GM23338 (cell line): ENCODE results near the gene KIAA1217.

Experiments
- CREB1 ChIP-seq: fragments of 250-450 bp; sonication (Bioruptor Pico); IDR thresholded peaks from 2 replicates; pipeline ENCODE4 v1.5.0; 2020; ENCODE audit warnings: low read depth, mild to moderate bottlenecking, moderate library complexity
- ETS1 ChIP-seq: IDR thresholded peaks from 2 replicates; pipeline ENCODE4 v1.6.1; 2016; ENCODE audit warnings: antibody characterized with exemption
- EZH2 ChIP-seq: fragments of 200-600 bp; sonication (generic); IDR thresholded peaks from one replicate; pipeline ENCODE4 v1.8.0; 2017; ENCODE audit warnings: antibody characterized with exemption, mild to moderate bottlenecking, low read depth; ENCODE audit not compliant: unreplicated experiment
- EZH2phosphoT487 ChIP-seq: fragments of 200-600 bp; sonication (generic); IDR thresholded peaks from one replicate; pipeline ENCODE4 v1.8.1; 2018; ENCODE audit warnings: antibody characterized with exemption; ENCODE audit not compliant: unreplicated experiment
- JUNB ChIP-seq: IDR thresholded peaks from one replicate; pipeline ENCODE4 v1.6.1; 2016; ENCODE audit warnings: antibody characterized with exemption; ENCODE audit not compliant: unreplicated experiment
- NANOG ChIP-seq: IDR thresholded peaks from 2 replicates; pipeline ENCODE4 v1.6.1; 2016; ENCODE audit warnings: antibody characterized with exemption, borderline replicate concordance
- POLR2AphosphoS5 ChIP-seq: IDR thresholded peaks from 2 replicates; pipeline ENCODE4 v1.6.1; 2016; ENCODE audit warnings: antibody characterized with exemption, low read depth
- REST ChIP-seq: IDR thresholded peaks from one replicate; pipeline ENCODE4 v1.6.1; 2018; ENCODE audit warnings: antibody characterized with exemption; ENCODE audit not compliant: unreplicated experiment
- STAT1 ChIP-seq: IDR thresholded peaks from one replicate; pipeline ENCODE4 v1.6.1; 2016; ENCODE audit warnings: antibody characterized with exemption; ENCODE audit not compliant: unreplicated experiment
- ZNF114 ChIP-seq: fragments of 250-450 bp; sonication (Bioruptor Pico); IDR thresholded peaks from 2 replicates; pipeline ENCODE4 v1.5.0; 2020; ENCODE audit warnings: mild to moderate bottlenecking, moderate library complexity
- ZNF331 ChIP-seq: fragments of 250-450 bp; sonication (Bioruptor Pico); IDR thresholded peaks from 2 replicates; pipeline ENCODE4 v1.5.0; 2020; ENCODE audit warnings: low read depth, mild to moderate bottlenecking, moderate library complexity
- ZNF462 ChIP-seq: fragments of 250-450 bp; sonication (Bioruptor Pico); IDR thresholded peaks from 2 replicates; pipeline ENCODE4 v1.5.0; 2020; ENCODE audit warnings: mild to moderate bottlenecking, moderate library complexity
- TF ChIP-seq, protein P1 (sequence below), 2 experiments: fragments of 200-600 bp in 1 of 2; sonication (generic) in 1 of 2; conservative IDR thresholded peaks; 2 replicates each; pipeline versions ENCODE4 v1.5.1 to v1.6.1; 2016 to 2017; ENCODE audit warnings: antibody characterized with exemption in 2 of 2, low read depth in 2 of 2, mild to moderate bottlenecking in 2 of 2, moderate library complexity in 1 of 2

GRCh38 chr10:24363070-24363469, 154.1 kb downstream of the KIAA1217 start:
- TF ChIP-seq, protein P1, sequence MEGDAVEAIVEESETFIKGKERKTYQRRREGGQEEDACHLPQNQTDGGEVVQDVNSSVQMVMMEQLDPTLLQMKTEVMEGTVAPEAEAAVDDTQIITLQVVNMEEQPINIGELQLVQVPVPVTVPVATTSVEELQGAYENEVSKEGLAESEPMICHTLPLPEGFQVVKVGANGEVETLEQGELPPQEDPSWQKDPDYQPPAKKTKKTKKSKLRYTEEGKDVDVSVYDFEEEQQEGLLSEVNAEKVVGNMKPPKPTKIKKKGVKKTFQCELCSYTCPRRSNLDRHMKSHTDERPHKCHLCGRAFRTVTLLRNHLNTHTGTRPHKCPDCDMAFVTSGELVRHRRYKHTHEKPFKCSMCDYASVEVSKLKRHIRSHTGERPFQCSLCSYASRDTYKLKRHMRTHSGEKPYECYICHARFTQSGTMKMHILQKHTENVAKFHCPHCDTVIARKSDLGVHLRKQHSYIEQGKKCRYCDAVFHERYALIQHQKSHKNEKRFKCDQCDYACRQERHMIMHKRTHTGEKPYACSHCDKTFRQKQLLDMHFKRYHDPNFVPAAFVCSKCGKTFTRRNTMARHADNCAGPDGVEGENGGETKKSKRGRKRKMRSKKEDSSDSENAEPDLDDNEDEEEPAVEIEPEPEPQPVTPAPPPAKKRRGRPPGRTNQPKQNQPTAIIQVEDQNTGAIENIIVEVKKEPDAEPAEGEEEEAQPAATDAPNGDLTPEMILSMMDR (conservative IDR thresholded peaks at IDR 0.05; ENCODE audit: low read depth in 2 of 2), result no peak
- TF ChIP-seq CREB1 (CRISPR knock-in tag) (no peak), EZH2 (no peak), STAT1 (no peak), ETS1 (no peak), REST (no peak), POLR2AphosphoS5 (no peak), NANOG (no peak), EZH2phosphoT487 (no peak), ZNF114 (CRISPR knock-in tag) (no peak), ZNF462 (CRISPR knock-in tag) (no peak), JUNB (no peak), ZNF331 (CRISPR knock-in tag) (no peak)
